Upper lobe of left lung (tissue), 4 donors: ENCODE data around the gene AQP12B.

Experiments used
- POLR2AphosphoS5 ChIP-seq, 2 donors: sonication (generic); formaldehyde crosslinking; IDR thresholded peaks; one replicate each; pipeline ENCODE4 v1.5.1; 2017; ENCODE audit warnings: antibody characterized with exemption in 2 of 2
- TF ChIP-seq, protein P1 (sequence below), 6 experiments: fragments of 450-650 bp in 4 of 6; fragments of 200-600 bp in 2 of 6; sonication (generic) in 2 of 6; IDR thresholded peaks; one replicate each; pipeline ENCODE4 v1.5.1; 2016 to 2019; ENCODE audit warnings: antibody characterized with exemption in 6 of 6

DNA sequence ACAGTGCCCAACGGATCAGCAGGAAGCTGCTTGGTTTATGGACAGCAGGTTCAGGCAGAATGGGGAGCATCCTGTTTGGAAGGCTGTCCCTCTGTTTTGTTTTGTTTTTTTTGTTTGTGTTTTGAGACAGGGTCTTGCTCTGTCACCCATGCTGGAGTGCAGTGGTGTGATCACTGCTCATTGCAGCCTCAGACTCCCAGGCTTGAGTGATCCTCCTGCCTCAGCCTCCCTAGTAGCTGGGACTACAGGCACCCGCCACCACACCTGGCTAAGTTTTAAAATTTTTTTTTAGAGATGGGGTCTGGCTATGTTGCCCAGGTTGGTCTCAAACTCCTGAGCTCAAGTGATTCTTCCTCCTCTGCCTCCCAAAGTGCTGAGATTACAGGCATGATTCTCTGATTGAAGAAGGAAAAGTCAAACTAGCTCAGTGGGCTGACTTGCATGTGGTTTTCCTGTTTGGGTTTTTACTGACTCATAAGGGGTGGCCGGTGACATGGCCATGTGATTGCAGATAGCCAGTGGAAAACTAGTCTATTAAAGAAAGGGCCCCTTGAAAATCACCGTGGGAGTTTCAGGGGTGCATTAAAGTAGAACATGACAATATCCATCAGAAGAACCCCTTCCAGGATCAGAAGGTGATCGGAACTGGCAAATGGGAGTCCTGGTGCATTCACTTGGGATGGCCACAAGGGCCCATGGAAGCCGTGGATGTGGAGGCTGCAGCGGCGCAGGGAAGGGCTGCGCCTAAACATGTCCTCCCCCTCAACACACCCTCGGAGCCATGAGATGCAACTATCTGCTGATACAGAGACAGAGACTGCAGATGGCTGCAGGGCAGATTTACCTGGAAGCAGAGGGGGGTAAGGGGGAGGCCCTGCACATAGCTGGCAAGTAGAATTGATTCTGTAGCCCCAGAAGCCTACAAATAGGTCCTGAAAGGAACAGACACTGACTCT, 26.5 kb downstream of the AQP12B start:
- TF ChIP-seq, protein P1, sequence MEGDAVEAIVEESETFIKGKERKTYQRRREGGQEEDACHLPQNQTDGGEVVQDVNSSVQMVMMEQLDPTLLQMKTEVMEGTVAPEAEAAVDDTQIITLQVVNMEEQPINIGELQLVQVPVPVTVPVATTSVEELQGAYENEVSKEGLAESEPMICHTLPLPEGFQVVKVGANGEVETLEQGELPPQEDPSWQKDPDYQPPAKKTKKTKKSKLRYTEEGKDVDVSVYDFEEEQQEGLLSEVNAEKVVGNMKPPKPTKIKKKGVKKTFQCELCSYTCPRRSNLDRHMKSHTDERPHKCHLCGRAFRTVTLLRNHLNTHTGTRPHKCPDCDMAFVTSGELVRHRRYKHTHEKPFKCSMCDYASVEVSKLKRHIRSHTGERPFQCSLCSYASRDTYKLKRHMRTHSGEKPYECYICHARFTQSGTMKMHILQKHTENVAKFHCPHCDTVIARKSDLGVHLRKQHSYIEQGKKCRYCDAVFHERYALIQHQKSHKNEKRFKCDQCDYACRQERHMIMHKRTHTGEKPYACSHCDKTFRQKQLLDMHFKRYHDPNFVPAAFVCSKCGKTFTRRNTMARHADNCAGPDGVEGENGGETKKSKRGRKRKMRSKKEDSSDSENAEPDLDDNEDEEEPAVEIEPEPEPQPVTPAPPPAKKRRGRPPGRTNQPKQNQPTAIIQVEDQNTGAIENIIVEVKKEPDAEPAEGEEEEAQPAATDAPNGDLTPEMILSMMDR (IDR thresholded peaks at IDR 0.05) = no peak
- TF ChIP-seq POLR2AphosphoS5 (IDR thresholded peaks at IDR 0.05) = no peak
